Measurements from ENCODE around the gene TNPO2. TPM values are rescaled to one million over a fixed set of nuclear protein-coding genes. Genes with fewer than 3 reads are reported as not detected.
"Not testable (repeated sequence)": the region's sequence is repeated elsewhere in the genome, so short reads cannot be mapped to it uniquely, and the experiment has no call there.

The TNPO2 gene
- total RNA-seq, 1 donor from 2014 or later, result 109 TPM

DNA sequence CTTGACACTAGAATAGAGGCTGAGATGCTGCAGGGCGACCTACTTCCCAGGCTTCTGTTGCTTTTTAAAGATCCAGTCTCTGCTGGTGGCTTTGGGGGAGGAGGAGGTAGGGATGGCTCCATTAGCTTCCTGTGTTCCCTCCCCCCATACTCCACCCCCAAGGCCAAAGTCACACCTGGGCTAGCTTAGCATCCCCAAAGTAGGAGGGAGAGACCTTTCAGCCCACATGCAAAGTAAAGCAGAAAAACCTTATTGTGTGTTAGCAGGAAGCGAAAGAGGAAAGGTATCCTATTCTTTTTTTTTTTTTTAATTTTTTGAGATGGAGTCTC, 3.2 kb upstream of the TNPO2 start:
- TF ChIP-seq, protein P1, sequence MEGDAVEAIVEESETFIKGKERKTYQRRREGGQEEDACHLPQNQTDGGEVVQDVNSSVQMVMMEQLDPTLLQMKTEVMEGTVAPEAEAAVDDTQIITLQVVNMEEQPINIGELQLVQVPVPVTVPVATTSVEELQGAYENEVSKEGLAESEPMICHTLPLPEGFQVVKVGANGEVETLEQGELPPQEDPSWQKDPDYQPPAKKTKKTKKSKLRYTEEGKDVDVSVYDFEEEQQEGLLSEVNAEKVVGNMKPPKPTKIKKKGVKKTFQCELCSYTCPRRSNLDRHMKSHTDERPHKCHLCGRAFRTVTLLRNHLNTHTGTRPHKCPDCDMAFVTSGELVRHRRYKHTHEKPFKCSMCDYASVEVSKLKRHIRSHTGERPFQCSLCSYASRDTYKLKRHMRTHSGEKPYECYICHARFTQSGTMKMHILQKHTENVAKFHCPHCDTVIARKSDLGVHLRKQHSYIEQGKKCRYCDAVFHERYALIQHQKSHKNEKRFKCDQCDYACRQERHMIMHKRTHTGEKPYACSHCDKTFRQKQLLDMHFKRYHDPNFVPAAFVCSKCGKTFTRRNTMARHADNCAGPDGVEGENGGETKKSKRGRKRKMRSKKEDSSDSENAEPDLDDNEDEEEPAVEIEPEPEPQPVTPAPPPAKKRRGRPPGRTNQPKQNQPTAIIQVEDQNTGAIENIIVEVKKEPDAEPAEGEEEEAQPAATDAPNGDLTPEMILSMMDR (IDR thresholded peaks at IDR 0.05; ENCODE audit: unreplicated experiment), result no peak
- no peak for DNase-seq (ENCODE audit: low spot score, unreplicated experiment)
- Mint-ChIP-seq H3K9me3 (ENCODE audit: low read depth) (no peaks in the 10 kb centered on the region), H3K36me3 (ENCODE audit: insufficient read depth) (peaks cover 9% of the 10 kb centered on the region), H3K27ac (no peak overlapping the region), H3K4me3 (ENCODE audit: low read depth) (no peak overlapping the region), H3K4me1 (ENCODE audit: low read depth) (peaks cover 5% of the 10 kb centered on the region), H3K27me3 (no peaks in the 10 kb centered on the region)

DNA sequence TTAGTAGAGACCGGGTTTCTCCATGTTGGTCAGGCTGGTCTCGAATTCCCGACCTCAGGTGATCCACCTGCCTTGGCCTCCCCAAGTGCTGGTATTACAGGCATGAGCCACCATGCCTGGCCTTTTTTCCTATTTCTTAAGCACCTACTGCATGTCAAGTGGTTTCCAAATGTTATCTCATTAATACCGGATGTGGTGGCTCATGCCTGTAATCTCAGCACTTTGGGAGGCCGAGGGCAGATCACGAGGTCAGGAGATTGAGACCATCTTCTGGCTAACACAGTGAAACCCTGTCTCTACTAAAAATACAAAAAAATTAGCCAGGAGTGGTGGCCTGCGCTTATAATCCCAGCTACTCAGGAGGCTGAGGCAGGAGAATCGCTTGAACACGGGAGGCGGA, 1.9 kb upstream of the TNPO2 start:
- H3K36me3 Mint-ChIP-seq (ENCODE audit: insufficient read depth); DNase-seq (ENCODE audit: low spot score, unreplicated experiment); H3K27me3 Mint-ChIP-seq; H3K9me3 Mint-ChIP-seq (ENCODE audit: low read depth); H3K4me3 Mint-ChIP-seq (ENCODE audit: low read depth); H3K27ac Mint-ChIP-seq: not testable (repeated sequence)
- peaks cover 13% of the 10 kb centered on the region for H3K4me1 Mint-ChIP-seq (ENCODE audit: low read depth)

DNA sequence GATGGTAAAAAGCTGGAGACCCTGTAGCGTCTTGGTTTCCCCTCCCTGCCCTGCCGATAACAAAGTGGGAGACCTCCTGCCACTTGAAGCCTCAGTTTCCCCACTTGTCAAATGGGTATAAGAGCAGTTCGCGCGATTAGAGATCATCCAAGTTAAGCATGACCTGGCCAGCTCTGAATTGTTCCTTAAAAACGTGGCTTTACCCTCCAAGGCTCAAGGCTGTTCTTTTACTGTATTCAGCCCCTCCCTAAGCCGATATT, 421 bp downstream of the TNPO2 start:
- DNase-seq (ENCODE audit: low spot score, unreplicated experiment), result no peak
- Mint-ChIP-seq H3K27me3 (no peaks in the 10 kb centered on the region), H3K9me3 (ENCODE audit: low read depth) (no peaks in the 10 kb centered on the region), H3K4me3 (ENCODE audit: low read depth) (peak overlapping the region; percentile 94), H3K4me1 (ENCODE audit: low read depth) (peaks cover 19% of the 10 kb centered on the region), H3K27ac (peak overlapping the region; percentile 99), H3K36me3 (ENCODE audit: insufficient read depth) (peaks cover 1% of the 10 kb centered on the region)
- TF ChIP-seq, protein P1 (IDR thresholded peaks at IDR 0.05; ENCODE audit: unreplicated experiment), result no peak

DNA sequence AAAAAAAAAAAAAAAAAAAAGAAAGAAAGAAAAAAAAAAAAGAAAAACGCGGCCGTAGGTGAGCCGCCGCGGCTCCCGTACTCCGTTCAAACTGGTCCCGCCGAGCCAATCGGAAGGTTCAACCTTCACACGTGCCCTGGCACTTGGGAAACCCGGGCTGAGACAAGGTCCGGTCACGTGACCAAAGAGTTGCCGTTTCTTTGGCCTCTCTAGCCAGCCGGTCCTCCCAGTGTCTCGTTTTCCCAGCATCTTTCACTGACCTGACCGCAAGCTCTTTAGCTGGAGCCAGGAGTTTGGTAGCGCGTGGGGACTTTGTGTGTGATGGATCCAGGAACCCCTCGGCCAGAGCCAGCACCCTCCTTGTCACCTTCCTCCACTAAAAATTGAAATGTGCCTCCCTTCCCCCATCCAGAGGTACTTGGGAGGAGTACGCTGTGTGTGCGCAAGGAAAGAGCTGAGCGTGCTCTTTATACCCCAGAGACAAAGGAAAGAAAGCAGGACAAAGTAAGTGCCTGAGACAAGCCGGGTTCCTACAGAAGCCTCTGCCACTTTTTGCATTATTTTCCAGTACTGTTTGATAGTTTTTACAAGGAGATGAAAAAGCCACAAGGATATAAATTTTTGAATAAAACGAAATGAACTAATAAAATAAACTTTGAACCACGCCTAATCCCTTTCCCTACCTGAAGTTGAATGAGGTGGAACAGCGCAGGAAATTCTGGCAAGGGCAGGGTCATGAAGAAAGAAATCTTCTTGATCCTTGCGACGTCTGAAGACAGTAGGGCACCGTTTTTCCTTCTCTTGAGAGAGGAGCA, 959 bp downstream of the TNPO2 start:
- Mint-ChIP-seq H3K4me1 (ENCODE audit: low read depth) (peaks cover 19% of the 10 kb centered on the region), H3K27ac (peak overlapping the region; percentile 99), H3K4me3 (ENCODE audit: low read depth) (peak overlapping the region; percentile 94), H3K9me3 (ENCODE audit: low read depth) (no peaks in the 10 kb centered on the region), H3K27me3 (no peaks in the 10 kb centered on the region), H3K36me3 (ENCODE audit: insufficient read depth) (peaks cover 1% of the 10 kb centered on the region)
- peak; percentile 86 for DNase-seq (ENCODE audit: low spot score, unreplicated experiment)
- TF ChIP-seq, protein P1 (IDR thresholded peaks at IDR 0.05; ENCODE audit: unreplicated experiment), result no peak

DNA sequence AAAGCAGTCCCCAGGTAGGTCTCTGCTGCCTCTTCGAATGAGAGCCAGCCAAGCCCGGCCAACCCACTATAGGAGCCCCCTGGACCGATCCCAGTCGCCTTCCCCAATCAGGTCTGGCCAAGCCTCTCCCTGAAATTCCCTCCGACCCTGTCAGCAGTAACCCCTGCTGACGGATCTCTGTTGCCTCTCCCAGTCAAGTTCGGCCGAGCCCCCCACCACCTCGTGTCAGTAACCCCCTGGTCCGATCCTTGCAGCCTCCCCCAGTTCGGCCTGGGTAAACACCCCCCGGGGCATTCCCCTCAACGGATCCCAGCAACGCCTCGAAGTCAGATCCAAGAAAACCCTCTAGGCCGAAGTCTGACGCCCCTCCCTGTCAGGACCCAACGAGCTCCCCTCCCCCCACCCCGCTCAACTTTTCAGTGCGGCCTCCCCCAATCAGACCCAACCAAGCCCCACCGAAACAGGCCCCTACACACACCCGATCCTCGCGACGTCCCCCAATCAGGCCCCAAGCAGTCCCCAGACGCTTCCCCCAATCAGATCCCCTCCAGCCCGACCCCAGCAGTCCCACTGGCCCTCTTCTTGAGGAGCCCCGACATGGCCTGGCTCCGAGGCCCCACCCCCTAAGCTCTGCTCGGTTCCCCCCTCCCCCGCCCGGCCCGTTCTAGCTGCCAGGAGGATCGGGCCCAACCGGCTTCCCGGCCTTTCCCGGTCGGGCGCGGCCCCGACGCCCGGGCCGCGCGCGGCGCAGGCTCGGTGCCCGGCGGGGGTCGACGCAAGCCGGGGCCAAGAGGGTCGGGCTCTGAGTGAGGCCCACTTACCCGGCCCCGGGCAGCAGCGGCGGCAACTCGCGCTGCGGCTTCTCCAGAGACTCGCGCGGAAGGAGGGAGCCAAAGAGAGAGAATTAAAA, 1.8 kb downstream of the TNPO2 start:
- Mint-ChIP-seq H3K4me3 (ENCODE audit: low read depth) (peak overlapping the region; percentile 96), H3K9me3 (ENCODE audit: low read depth) (no peaks in the 10 kb centered on the region), H3K36me3 (ENCODE audit: insufficient read depth) (peaks cover 1% of the 10 kb centered on the region), H3K27ac (peak overlapping the region; percentile 99), H3K27me3 (no peaks in the 10 kb centered on the region), H3K4me1 (ENCODE audit: low read depth) (peaks cover 19% of the 10 kb centered on the region)
- peak; percentile 65 for DNase-seq (ENCODE audit: low spot score, unreplicated experiment)
- TF ChIP-seq, protein P1 (IDR thresholded peaks at IDR 0.05; ENCODE audit: unreplicated experiment), result no peak
